Transverse colon (tissue), 4 donors: ENCODE results near the gene ATP12A. TPM values are rescaled to one million over a fixed set of nuclear protein-coding genes. Genes with fewer than 3 reads are reported as not detected.

Experiments
- DNase-seq: peaks from one replicate; pipeline ENCODE4 v3.0.0-alpha.2; 2019
- H3K27ac ChIP-seq, 4 donors: fragments of 200-600 bp; sonication (generic); 2 replicates each; pipeline ENCODE4 v1.5.1; 2016 to 2018; ENCODE audit warnings: inconsistent platforms in 4 of 4
- H3K27me3 ChIP-seq: fragments of 200-600 bp; sonication (generic); 2 replicates; pipeline ENCODE4 v1.5.1; 2017; ENCODE audit warnings: inconsistent platforms
- H3K36me3 ChIP-seq, 4 donors: fragments of 200-600 bp; sonication (generic); 2 replicates each; pipeline ENCODE4 v1.5.1; 2017 to 2019; ENCODE audit warnings: inconsistent platforms in 4 of 4
- H3K4me1 ChIP-seq, 4 donors: fragments of 200-600 bp; sonication (generic); 2 replicates each; pipeline ENCODE4 v1.5.1; 2017 to 2020; ENCODE audit warnings: inconsistent platforms in 4 of 4
- H3K4me3 ChIP-seq, 4 donors: fragments of 200-600 bp; sonication (generic); 1 replicate in 1 of 4; 2 replicates in 3 of 4; pipeline versions ENCODE4 v1.5.1 to v1.6.1; 2017 to 2019; ENCODE audit warnings: inconsistent platforms in 4 of 4
- H3K9me3 ChIP-seq, 2 donors: fragments of 200-600 bp; sonication (generic); 2 replicates each; pipeline ENCODE4 v1.5.1; 2017 to 2019; ENCODE audit warnings: inconsistent platforms in 2 of 2
- EP300 ChIP-seq: sonication (generic); formaldehyde crosslinking; IDR thresholded peaks from one replicate; pipeline ENCODE4 v1.6.1; 2017; ENCODE audit warnings: antibody characterized with exemption, low read depth
- POLR2A ChIP-seq: fragments of 450-650 bp; IDR thresholded peaks from one replicate; pipeline ENCODE4 v1.6.1; 2016; ENCODE audit warnings: antibody characterized with exemption, mild to moderate bottlenecking, moderate library complexity
- POLR2AphosphoS5 ChIP-seq, 3 donors: sonication (generic); formaldehyde crosslinking; IDR thresholded peaks; one replicate each; pipeline ENCODE4 v1.6.1; 2016; ENCODE audit warnings: antibody characterized with exemption in 3 of 3
- WGBS, 2 donors: methylation state at CpG; one replicate each; pipeline ENCODE4 v1.1.5; 2018; ENCODE audit warnings: low coverage in 1 of 2; 5-methylcytosine and 5-hydroxymethylcytosine counted together
- in situ Hi-C, 4 donors: fragments of 200-750 bp; cut with MboI; loops; one replicate each; pipeline versions ENCODE4 v1.15.0 to v1.15.1; 2017; ENCODE audit warnings: low sequenced_read_pairs in 3 of 4, low pct_ligation_motif_present in 1 of 4, low pct_unique_long_range_greater_than_20kb in 1 of 4
- intact Hi-C: fragments of 100-400 bp; cut with DNase I; formaldehyde crosslinking; loops from one replicate; pipeline ENCODE4 v1.15.1; 2023; ENCODE audit warnings: low total_unique reads
- total RNA-seq, 4 donors: library from RNA; depleted of rRNA; stranded (reverse); fragments of >200 nt; gene quantifications; one replicate each; pipeline ENCODE4 v1.1.0, GENCODE V29; 2016
- TF ChIP-seq, protein P1 (sequence below), 5 experiments: fragments of 200-600 bp in 3 of 5; fragments of 450-650 bp in 2 of 5; sonication (generic) in 3 of 5; IDR thresholded peaks; 1 replicate in 2 of 5; 2 replicates in 3 of 5; pipeline ENCODE4 v1.5.1; 2016 to 2017; ENCODE audit warnings: antibody characterized with exemption in 5 of 5, inconsistent platforms in 3 of 5, mild to moderate bottlenecking in 2 of 5, moderate library complexity in 1 of 5

ATP12A gene
- total RNA-seq, 4 donors from 2014 or later, result 0.14 TPM; not detected in 3

DNA sequence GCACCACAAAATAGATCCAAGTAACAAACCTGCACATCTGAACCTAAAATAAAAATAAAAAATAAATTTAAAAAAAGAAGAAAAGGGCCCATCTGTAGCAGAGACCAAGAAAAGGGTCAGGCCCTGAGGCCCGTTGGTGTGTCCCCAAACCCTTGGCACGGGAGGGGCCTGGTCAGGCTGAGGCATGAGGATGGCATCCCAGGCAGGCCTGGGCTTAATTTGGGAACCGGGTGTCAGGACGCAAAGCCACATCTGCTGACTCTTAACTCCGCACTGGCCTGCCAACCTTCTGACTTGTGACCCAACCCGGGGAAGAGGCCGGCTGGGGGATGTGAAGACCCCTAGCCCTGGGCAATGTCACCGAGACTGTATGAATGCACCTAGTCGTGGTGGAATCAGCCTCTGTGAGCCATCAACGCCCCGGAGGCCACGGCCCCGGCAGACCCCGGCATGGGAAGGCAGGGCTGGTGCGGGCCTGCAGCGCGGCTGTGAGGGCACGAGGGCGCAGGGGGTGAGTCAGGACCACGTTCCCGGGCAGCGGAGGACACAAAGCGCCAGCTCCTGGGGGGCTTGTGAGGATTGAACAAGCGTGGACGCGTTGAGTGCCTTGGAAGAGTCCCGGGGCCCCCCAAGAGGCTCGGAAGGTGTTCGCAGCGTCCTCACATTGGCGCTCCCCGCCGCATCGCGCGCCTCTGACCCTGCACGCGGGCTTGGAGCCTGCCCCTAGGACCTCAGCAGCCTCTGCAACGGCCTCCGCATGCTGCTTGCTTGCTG is 38.2 kb downstream of the ATP12A start:
- intact Hi-C loops, result no loop called here
- Histone ChIP-seq H3K9me3 (no peaks in the 10 kb centered on the region), H3K27me3 (peaks cover 9% of the 10 kb centered on the region), H3K4me3 (no peak overlapping the region), H3K4me1 (no peaks in the 10 kb centered on the region), H3K27ac (no peak overlapping the region), H3K36me3 (no peaks in the 10 kb centered on the region)
- TF ChIP-seq EP300, result no peak
- TF ChIP-seq, protein P1, sequence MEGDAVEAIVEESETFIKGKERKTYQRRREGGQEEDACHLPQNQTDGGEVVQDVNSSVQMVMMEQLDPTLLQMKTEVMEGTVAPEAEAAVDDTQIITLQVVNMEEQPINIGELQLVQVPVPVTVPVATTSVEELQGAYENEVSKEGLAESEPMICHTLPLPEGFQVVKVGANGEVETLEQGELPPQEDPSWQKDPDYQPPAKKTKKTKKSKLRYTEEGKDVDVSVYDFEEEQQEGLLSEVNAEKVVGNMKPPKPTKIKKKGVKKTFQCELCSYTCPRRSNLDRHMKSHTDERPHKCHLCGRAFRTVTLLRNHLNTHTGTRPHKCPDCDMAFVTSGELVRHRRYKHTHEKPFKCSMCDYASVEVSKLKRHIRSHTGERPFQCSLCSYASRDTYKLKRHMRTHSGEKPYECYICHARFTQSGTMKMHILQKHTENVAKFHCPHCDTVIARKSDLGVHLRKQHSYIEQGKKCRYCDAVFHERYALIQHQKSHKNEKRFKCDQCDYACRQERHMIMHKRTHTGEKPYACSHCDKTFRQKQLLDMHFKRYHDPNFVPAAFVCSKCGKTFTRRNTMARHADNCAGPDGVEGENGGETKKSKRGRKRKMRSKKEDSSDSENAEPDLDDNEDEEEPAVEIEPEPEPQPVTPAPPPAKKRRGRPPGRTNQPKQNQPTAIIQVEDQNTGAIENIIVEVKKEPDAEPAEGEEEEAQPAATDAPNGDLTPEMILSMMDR (IDR thresholded peaks at IDR 0.05), result no peak
- TF ChIP-seq POLR2A, result no peak
- 91 to 96% methylated on average over 11 to 38 of the region's 40 CpGs for WGBS, 2 donors
- in situ Hi-C loops, result no loop called here
- DNase-seq, result no peak

DNA sequence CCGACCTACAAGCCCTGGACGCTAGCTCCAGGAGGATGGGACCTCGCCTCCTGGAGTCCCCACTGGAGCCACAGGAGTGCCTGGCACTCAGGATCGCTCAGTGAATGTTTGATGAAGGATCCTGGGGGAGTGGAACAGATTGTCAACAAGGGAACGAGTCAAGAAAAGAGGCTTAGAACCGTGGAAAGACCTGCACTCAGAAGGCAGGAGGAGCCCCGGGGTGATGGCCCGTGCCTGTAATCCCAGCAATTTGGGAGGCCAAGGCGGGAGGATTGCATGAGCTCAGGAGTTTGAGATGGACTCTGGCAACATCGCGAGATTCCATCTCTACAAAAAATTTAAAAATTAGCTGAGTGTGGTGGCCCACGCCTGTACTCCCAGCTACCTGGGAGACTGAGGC is 38.9 kb downstream of the ATP12A start:
- no peak for TF ChIP-seq POLR2A
- TF ChIP-seq POLR2AphosphoS5 (IDR thresholded peaks at IDR 0.05), result no peak
- TF ChIP-seq, protein P1 (IDR thresholded peaks at IDR 0.05), result no peak
- no peak for TF ChIP-seq EP300
- Histone ChIP-seq H3K9me3 (no peaks in the 10 kb centered on the region), H3K4me1 (no peaks in the 10 kb centered on the region), H3K4me3 (no peak overlapping the region), H3K27ac (no peak overlapping the region), H3K27me3 (peaks cover 9% of the 10 kb centered on the region), H3K36me3 (no peaks in the 10 kb centered on the region)
- intact Hi-C loops, result no loop called here
- DNase-seq, result no peak
- WGBS, 2 donors, result 85 to 87% methylated on average over 10 to 12 of the region's 12 CpGs
- in situ Hi-C loops, result no loop called here

DNA sequence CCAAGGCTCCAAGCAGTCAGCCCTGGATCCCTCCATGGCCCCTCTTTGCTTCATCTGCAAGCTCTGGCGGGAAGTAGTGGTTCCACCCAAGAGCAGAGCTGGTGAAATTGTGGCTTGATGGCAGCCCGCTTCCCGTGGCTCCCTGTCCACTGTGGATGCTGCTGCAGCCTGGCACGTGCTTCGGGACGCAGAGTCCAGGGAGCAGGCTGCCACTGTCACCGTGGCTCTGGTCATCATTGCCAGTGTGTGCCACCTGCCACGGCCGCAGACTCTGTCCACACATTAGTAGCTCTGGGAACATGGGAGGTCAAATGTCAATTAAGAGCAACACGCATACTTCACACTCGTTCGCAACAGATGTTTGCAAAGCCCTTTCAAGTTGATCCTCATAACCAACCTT is 43.0 kb downstream of the ATP12A start:
- in situ Hi-C loops (no loop called here), intact Hi-C loops (no loop called here)
- 85% methylated on average over 12 of the region's 12 CpGs; no CpG with 5 or more reads in 1 of the 2 donors for WGBS, 2 donors

DNA sequence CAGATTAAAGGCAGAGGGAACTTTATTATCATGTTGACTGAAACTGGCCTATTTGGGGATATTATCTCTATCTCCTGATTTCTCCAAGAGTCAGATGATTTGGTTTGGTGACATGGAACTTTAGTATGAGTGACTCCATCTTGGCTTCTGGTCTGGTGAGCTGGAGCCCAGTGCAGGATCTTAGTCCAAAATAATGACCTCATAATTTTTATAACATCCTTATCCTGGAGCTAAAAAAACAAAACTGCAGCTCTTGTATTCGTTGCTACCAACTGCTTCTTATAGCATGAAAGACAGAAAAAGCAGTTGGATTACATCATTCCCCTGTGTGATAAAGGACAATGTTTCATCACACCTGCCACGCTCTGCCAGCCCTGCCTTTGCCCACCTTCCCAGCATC is 44.5 kb downstream of the ATP12A start:
- Histone ChIP-seq H3K27me3 (no peaks in the 10 kb centered on the region), H3K4me1 (peaks cover 0 to 2% (median 0%) of the 10 kb centered on the region in 4 donors), H3K9me3 (no peaks in the 10 kb centered on the region), H3K27ac (no peak overlapping the region), H3K36me3 (no peaks in the 10 kb centered on the region), H3K4me3 (no peak overlapping the region)
- intact Hi-C loops (no loop called here), in situ Hi-C loops (no loop called here)
- DNase-seq, result no peak
- TF ChIP-seq POLR2AphosphoS5 (IDR thresholded peaks at IDR 0.05) (no peak), EP300 (no peak)
- TF ChIP-seq, protein P1 (IDR thresholded peaks at IDR 0.05), result no peak
- WGBS, 2 donors, result 0 to 32% methylated on average over 1 to 2 of the region's 2 CpGs

More for the DNA sequence above, 43.0 kb downstream of the ATP12A start:
- Histone ChIP-seq H3K4me1 (peaks cover 0 to 2% (median 0%) of the 10 kb centered on the region in 4 donors), H3K27ac (no peak overlapping the region), H3K27me3 (no peaks in the 10 kb centered on the region), H3K4me3 (no peak overlapping the region), H3K36me3 (no peaks in the 10 kb centered on the region), H3K9me3 (no peaks in the 10 kb centered on the region)
- TF ChIP-seq POLR2AphosphoS5 (IDR thresholded peaks at IDR 0.05) (no peak), EP300 (no peak), POLR2A (no peak)
- TF ChIP-seq, protein P1 (IDR thresholded peaks at IDR 0.05), result no peak
- no peak for DNase-seq
